NCI-H345 (cell line): ENCODE measurements around the gene SMAD3.

Experiments
- DNase-seq: peaks from one replicate; lab custom pipeline; 2025; lab: John Stamatoyannopoulos, UW

SMAD3 gene

DNA sequence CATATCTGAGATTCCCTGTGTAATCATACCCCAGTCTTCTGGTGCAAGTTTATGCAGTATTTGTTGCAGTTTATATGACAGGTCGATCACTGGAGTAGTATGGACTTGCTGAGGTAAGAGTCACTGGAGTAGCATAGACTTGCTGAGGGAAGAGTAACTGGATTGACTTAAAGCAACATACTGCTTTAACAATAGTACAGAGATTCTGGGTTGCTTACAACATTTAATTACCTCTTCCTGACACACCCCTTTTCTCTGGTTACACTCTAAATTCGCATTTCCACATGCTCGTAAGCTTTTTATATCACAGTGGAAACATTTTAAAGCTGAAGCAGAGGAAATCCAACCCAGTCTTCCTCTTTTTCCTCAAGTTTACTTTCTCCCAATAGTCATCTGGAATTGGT lies 177.3 kb downstream of the SMAD3 start:
- DNase-seq, result no peak
